Loucy (cell line): Measurements from ENCODE around the gene RNF169.

Experiments
- EZH2phosphoT487 ChIP-seq: fragments of 200-600 bp; IDR thresholded peaks from 2 replicates; pipeline ENCODE4 v1.6.1; 2018; ENCODE audit warnings: antibody characterized with exemption, mild to moderate bottlenecking, moderate library complexity, borderline replicate concordance
- TF ChIP-seq, protein P1 (sequence below): fragments of 200-600 bp; sonication (generic); conservative IDR thresholded peaks from 2 replicates; pipeline ENCODE4 v1.5.1; 2014; ENCODE audit warnings: mild to moderate bottlenecking, antibody characterized with exemption, low read length

DNA sequence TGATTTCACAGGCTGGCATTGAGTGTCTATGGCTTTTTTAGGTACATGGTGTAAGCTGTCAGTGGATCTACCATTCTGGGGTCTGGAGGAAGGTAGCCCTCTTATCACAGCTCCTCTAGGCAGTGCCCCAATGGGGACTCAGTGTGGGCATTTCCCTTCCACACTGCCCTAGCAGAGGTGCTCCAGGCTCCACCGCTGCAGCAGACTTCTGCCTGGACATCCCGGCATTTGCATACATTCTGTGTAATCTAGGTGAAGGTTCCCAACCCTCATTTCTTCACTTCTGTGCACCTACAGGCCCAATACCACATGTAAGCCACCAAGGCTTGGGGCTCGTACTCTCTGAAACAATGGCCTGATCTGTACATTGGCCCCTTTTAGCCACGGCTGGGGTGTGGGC, 78.3 kb downstream of the RNF169 start:
- TF ChIP-seq, protein P1, sequence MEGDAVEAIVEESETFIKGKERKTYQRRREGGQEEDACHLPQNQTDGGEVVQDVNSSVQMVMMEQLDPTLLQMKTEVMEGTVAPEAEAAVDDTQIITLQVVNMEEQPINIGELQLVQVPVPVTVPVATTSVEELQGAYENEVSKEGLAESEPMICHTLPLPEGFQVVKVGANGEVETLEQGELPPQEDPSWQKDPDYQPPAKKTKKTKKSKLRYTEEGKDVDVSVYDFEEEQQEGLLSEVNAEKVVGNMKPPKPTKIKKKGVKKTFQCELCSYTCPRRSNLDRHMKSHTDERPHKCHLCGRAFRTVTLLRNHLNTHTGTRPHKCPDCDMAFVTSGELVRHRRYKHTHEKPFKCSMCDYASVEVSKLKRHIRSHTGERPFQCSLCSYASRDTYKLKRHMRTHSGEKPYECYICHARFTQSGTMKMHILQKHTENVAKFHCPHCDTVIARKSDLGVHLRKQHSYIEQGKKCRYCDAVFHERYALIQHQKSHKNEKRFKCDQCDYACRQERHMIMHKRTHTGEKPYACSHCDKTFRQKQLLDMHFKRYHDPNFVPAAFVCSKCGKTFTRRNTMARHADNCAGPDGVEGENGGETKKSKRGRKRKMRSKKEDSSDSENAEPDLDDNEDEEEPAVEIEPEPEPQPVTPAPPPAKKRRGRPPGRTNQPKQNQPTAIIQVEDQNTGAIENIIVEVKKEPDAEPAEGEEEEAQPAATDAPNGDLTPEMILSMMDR: no peak
- no peak for TF ChIP-seq EZH2phosphoT487
